ENCODE data around the gene HOXC13.

The HOXC13 gene

DNA sequence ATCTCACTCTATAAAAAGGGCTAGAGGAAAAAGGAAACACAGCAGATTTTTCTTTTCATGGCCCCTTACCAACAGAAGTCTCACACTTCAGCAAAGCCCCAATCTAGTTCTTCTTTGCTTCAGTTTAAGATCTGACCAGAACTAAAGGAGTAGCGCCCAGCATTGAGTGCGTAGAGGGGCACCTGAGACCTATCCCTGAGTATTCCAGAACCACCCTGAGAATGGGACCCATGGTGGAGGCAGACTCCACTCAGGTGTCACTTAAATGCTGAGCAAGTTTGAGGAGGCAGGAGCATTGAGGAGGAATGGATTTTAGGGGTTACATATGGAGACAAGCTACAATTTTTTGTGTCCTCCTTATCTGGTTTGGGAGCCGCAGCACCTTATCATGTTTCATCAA is 32.5 kb downstream of the HOXC13 start:
- no peak for DNase-seq

DNA sequence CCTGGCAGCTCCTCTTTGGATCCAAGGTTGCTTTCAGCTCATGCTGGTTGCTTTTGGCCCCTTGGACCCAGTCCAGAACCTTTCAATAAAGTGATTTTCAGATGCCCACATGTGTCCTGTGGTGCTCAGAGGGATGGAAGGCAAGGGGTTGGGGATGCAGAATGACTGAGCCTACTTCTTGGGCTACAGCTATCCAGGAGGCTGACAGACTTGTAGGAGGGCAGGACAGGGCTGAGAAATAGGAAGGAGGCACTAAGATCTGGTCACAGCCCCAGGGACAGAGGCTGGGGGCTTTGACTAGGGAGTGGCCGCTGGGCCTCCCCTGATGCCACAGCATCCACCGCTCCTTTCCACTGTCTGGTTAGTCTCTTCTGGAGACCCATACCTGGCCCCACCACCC is 33.1 kb downstream of the HOXC13 start:
- DNase-seq = no peak

GRCh38 chr12:53972152-53972702 is 33.6 kb downstream of the HOXC13 start:
- DNase-seq = no peak

DNA sequence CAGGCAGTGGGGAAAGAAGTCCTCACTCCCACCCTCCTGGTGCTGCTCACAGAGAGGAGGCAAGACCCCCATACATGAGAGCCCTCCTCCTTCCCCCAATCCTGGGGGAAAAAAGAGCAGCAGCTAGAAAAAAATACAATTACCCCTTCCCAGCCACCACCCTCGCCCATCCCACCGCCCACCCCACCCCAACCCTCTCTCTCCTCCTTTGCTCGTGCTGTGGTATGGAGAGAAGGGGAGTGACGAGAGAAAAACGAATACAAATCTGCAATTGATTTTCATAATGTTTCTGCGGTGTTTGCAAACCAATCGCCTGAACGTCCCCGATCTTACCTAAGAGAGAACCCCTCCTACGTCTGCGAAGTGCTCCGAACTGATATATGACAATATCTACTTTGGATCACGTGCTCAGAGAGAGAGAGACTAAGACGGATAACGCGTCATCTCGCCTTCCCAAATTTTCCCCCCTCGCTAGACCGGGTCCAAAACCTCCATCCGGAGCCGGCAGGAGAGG is 34.1 kb downstream of the HOXC13 start, which contains the start of gene HOXC11:
HOXC11 (plus strand) TSS at position 405 of the 514 bp plus-strand sequence. CDS start 116 bp downstream, outside the sequence.
- DNase-seq = no peak

GRCh38 chr12:53973236-53974042 is 34.8 kb downstream of the HOXC13 start:
- DNase-seq = no peak

GRCh38 chr12:53974084-53975063 is 35.7 kb downstream of the HOXC13 start, which contains the start of gene HOTAIR:
Gene HOTAIR, minus strand, starts transcription at chr12:53974954.
- no peak for DNase-seq

- no peak for DNase-seq
Measured at GRCh38 chr12:53975064-53975471, 36.4 kb downstream of the HOXC13 start.

GRCh38 chr12:53975479-53976152 is 37.0 kb downstream of the HOXC13 start:
- DNase-seq = no peak

DNA sequence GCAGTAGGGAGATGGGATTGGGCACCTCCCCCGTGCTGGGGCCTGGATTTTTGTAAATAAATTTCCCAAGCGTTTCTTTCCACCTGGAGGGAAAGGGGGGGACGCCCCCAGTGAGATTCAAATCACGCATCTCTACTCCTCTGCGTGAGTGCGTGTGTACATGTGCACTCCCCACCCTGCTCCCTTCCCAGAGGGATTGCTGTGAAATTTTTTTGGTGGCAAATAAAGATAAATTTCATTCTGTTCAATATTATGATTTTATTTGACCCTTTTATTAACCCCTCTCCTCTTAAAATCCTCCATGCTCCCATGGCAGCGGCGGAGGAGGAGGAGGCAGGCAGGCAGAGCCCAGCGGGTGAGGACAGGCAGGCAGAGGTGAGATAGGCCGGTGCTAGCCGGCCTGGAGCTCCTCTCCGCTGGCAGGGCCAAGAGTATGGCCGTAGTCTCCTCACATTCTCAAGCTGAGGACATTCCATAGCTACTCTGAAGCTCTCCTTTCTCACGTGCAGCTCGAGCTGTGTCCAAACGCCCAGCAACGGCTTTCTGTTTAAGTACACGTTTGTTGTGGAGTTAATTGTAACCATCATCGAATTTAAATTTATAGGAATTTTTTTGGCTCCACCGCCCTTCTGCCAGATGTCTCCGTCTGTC is 37.7 kb downstream of the HOXC13 start:
- DNase-seq = no peak

GRCh38 chr12:53976823-53977595 is 38.4 kb downstream of the HOXC13 start:
- DNase-seq = no peak

DNA sequence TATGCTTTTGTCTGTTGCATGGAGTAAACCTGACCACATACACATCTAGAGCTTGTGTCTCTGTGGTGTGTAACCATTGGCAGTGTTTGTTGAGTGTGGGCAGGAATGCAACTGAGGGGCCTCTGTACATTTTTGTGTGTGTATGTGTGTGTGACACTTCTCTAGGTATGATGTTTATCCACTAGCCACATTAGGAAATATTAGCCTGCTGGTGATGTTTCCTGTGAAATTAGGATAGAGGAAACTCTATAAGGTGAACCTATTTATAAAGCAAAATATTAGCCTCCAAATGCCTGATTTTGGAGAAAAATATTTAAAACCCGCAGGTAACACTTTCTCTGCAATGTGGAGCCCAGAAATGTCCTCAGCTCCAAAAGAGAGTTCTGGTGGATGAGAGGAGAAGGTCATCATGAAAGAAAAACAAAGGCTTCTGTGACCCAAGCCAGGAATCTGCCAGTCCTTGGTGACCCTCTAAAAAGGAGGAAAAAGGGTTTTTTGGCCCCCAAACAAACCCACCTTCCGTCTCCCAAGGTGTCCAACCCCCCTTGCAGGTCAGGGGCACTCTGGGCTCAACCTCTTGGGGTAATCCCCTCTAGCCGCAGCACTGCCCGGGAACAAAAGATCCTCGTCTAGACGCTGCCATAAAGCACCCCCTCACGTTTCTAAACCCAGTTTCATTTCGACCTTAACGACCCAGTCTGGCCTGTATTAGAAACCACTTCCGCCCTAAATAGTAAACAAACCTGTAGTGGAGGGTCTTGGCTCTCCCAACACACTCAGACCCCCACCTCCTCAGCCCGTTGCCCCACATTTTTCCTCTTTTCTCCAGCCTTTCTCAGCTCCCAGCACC is 39.2 kb downstream of the HOXC13 start:
- DNase-seq = no peak

GRCh38 chr12:53978477-53979356 is 40.1 kb downstream of the HOXC13 start:
- DNase-seq = no peak

GRCh38 chr12:53980104-53980801 is 41.6 kb downstream of the HOXC13 start:
- DNase-seq = no peak

DNA sequence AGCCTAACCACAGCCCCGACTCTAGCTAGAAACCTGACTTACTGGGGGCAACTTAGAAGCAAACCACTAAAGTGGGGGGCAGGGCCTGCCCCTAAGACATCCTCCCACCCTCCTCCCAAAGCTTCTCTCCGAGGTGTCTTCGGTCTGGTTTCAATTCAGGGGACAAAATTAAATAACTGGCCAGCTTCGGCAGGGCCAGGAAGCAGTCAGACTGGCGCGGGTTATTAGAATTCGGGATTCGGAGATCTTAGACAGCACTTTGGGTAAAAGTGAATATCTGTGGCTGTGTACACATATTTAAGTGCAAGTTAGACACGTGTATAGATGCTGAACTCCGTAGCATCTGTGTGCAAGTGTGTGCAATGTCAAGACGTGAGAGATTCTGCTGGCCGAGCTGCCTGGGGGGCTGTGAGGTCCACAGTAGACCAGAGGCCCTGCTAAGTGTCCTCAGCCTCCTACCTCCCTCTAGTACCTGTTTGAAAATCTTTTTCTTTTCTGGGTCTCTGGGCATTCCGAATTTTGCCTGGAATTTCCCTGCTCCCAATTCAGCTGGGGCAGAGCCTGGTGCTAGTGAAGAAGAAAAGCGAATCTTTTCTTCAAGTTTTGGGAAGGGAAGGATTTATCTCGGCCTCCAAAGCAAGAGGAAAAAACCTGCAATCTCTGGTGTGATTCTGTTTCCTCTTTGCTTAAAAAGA is 42.3 kb downstream of the HOXC13 start:
- no peak for DNase-seq

GRCh38 chr12:53981634-53982565 is 43.3 kb downstream of the HOXC13 start:
- no peak for DNase-seq

Measured in NCI-H1105 (cell line).